ENCODE measurements around the gene KMT2B. TPM values are rescaled to one million over a fixed set of nuclear protein-coding genes. Genes with fewer than 3 reads are reported as not detected.

The KMT2B gene
- total RNA-seq, 6 experiments from 2014 or later, result 10.5 to 23.1 (median 15.0) TPM

GRCh38 chr19:35713506-35713850, 4.3 kb upstream of the KMT2B start:
- intact Hi-C loops (cut with DNase I), result no loop called here
- H3K9me3 ChIP-seq, result no peaks in the 10 kb centered on the region
- ATAC-seq, result no peak
- no peaks in the 10 kb centered on the region for H3K36me3 ChIP-seq
- TF ChIP-seq CTCF (IDR thresholded peaks at IDR 0.05) (no peak), POLR2A (IDR thresholded peaks at IDR 0.05) (no peak)
- no peak overlapping the region for H3K27ac ChIP-seq
- H3K27me3 ChIP-seq, result no peaks in the 10 kb centered on the region
- peaks cover 0 to 9% (median 4%) of the 10 kb centered on the region in 4 donors for H3K4me1 ChIP-seq
- WGBS (ENCODE audit: insufficient coverage, low coverage, low lambda C conversion rate, missing lambda C conversion rate), result 73% methylated on average over 2 of the region's 2 CpGs
- DNase-seq, result no peak
- H3K4me3 ChIP-seq, result no peak overlapping the region

GRCh38 chr19:35713904-35714495, 3.8 kb upstream of the KMT2B start:
- DNase-seq (no peak), ATAC-seq (no peak)
- Histone ChIP-seq H3K9me3 (no peaks in the 10 kb centered on the region), H3K27me3 (no peaks in the 10 kb centered on the region), H3K4me3 (no peak overlapping the region), H3K27ac (no peak overlapping the region), H3K36me3 (no peaks in the 10 kb centered on the region), H3K4me1 (peaks cover 0 to 12% (median 5%) of the 10 kb centered on the region in 4 donors)
- intact Hi-C loops (cut with DNase I), result no loop called here
- TF ChIP-seq CTCF (IDR thresholded peaks at IDR 0.05) (no peak), POLR2A (IDR thresholded peaks at IDR 0.05) (no peak)
- WGBS (ENCODE audit: insufficient coverage, low coverage, low lambda C conversion rate, missing lambda C conversion rate), result 59% methylated on average over 7 of the region's 12 CpGs

- H3K36me3 ChIP-seq, result no peaks in the 10 kb centered on the region
- TF ChIP-seq CTCF (IDR thresholded peaks at IDR 0.05) (no peak), POLR2A (IDR thresholded peaks at IDR 0.05) (no peak)
- no peak for DNase-seq
- no peak for ATAC-seq
- intact Hi-C loops (cut with DNase I), result no loop called here
- 32% methylated on average over 3 of the region's 14 CpGs for WGBS (ENCODE audit: insufficient coverage, low coverage, low lambda C conversion rate, missing lambda C conversion rate)
- no peak overlapping the region for H3K27ac ChIP-seq
- peaks cover 0 to 17% (median 6%) of the 10 kb centered on the region in 4 donors for H3K4me1 ChIP-seq
- no peaks in the 10 kb centered on the region for H3K9me3 ChIP-seq
- no peaks in the 10 kb centered on the region for H3K27me3 ChIP-seq
- H3K4me3 ChIP-seq, result no peak overlapping the region
Measured at GRCh38 chr19:35714601-35715354, 3.0 kb upstream of the KMT2B start.

GRCh38 chr19:35715355-35715809, 2.4 kb upstream of the KMT2B start:
- Histone ChIP-seq H3K9me3 (no peaks in the 10 kb centered on the region), H3K27ac (no peak overlapping the region), H3K4me3 (no peak overlapping the region), H3K4me1 (peaks cover 0 to 21% (median 6%) of the 10 kb centered on the region in 4 donors), H3K36me3 (no peaks in the 10 kb centered on the region), H3K27me3 (no peaks in the 10 kb centered on the region)
- TF ChIP-seq CTCF (IDR thresholded peaks at IDR 0.05) (no peak), POLR2A (IDR thresholded peaks at IDR 0.05) (no peak)
- WGBS (ENCODE audit: insufficient coverage, low coverage, low lambda C conversion rate, missing lambda C conversion rate), result 40% methylated on average over 1 of the region's 7 CpGs
- ATAC-seq (no peak), DNase-seq (peak in 1 of 3 donors; percentile 21)
- intact Hi-C loops (cut with DNase I), result no loop called here

Data from right lobe of liver (tissue), 6 donors.